ENCODE data around the gene FAM210B. TPM values are rescaled to one million over a fixed set of nuclear protein-coding genes. Genes with fewer than 3 reads are reported as not detected.

FAM210B gene
- total and polyA plus RNA-seq, 2 of the 13 experiments (the other 11 are each of a cell fraction or from before 2014, with no cell fraction given): 75.9 to 107 TPM

DNA sequence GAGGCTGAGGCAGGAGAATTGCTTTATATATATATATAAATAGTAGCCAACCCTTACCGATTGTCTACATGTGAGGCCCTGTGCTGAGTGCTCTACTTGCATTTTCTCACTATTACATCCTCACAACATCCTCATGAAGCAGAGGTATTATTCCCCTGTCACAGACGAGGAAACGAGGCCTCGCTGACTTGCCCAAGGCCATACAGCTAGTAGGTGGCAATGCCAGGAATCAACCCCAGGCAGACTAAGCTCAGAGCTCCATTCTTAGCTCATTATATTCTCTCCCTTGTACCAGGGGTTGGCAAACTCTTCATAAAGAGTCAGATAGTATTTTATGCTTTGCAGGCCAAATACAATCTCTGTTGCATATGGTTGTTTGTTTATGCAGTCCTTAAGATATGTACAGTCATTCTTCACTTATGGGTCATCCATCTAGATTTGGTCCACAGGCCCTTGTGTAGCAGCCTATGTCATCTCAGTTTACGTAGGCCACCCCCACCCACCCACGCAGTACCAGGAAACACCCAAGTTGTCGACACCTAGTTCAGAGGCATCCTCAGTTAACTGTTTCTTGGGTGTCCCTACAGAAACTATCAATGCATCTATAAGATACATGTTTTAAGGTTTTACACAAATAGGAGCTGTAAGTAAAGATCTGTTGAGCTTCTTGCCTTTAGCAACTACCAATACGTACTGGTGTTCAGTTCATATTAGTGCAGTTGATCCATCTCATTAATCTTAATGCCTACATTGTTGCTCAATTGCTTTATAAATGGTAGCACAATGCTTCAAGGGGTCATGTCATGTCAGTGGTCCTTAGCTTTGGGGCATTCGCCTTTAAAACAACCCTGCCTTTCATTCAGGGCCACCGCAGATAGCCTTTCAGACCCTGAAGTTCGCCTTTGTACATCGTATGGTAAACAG is 56.3 kb downstream of the FAM210B start:
- Histone ChIP-seq H3K4me1 (ENCODE audit: insufficient read depth, low read length) (peaks cover 46% of the 10 kb centered on the region), H3K4me2 (ENCODE audit: low read depth, low read length) (no peak overlapping the region), H2AFZ (ENCODE audit: low read length) (no peak overlapping the region), H3K9ac (ENCODE audit: insufficient read depth, low read depth, low read length) (no peak overlapping the region), H3K79me2 (ENCODE audit: insufficient read depth, low read length) (no peaks in the 10 kb centered on the region), H3K36me3 (replicated peaks in 1 of 2; ENCODE audit: control insufficient read depth in 1 of 2, insufficient read depth in 2 of 2, low read length in 2 of 2) (no peaks in the 10 kb centered on the region), H3K9me3 (ENCODE audit: low read length) (no peaks in the 10 kb centered on the region), H3K27ac (ENCODE audit: extremely low read length, insufficient read depth, low read length) (no peak overlapping the region), H4K20me1 (ENCODE audit: insufficient read depth, low read length) (no peaks in the 10 kb centered on the region), H3K27me3 (ENCODE audit: control insufficient read depth in 1 of 2, insufficient read depth in 2 of 2, low read length in 2 of 2) (no peaks in the 10 kb centered on the region), H3K4me3 (replicated peaks in 1 of 3; ENCODE audit: insufficient read depth in 1 of 3, low read depth in 2 of 3, low read length in 3 of 3) (no peak overlapping the region)
- CTCF ChIA-PET (ENCODE audit: low intra/inter-chr PET ratio, low total read pairs): no interaction called here
- POLR2A ChIA-PET: no interaction called here
- TF ChIP-seq ZNF546 (CRISPR knock-in tag; conservative IDR thresholded peaks at IDR 0.05): no peak
- TF ChIP-seq BRD4 (CRISPR knock-in tag; IDR thresholded peaks at IDR 0.05): no peak
- no peak for TF ChIP-seq TAF15 (IDR thresholded peaks at IDR 0.05; ENCODE audit: low read depth, low read length, poor library complexity, severe bottlenecking)
- no peak for TF ChIP-seq SNAPC2 (CRISPR knock-in tag; IDR thresholded peaks at IDR 0.05)
- TF ChIP-seq NBN (conservative IDR thresholded peaks at IDR 0.05): no peak
- TF ChIP-seq ZFYVE20 (CRISPR knock-in tag; IDR thresholded peaks at IDR 0.05; ENCODE audit: borderline replicate concordance, low read depth): no peak
- WGBS (ENCODE audit: low lambda C conversion rate): 92% methylated on average over 12 of the region's 12 CpGs
- intact Hi-C loops (cut with micrococcal nuclease; ENCODE audit: unreplicated experiment): no loop called here
- DNase-seq (ENCODE audit: low spot score) (no peak), ATAC-seq (no peak), FAIRE-seq (no peak)
- in situ Hi-C loops (cut with HindIII; ENCODE audit: extremely low pct_ligation_motif_present, low pct_unique_long_range_greater_than_20kb): no loop called here
- BruUV-seq (replicated peaks): no TSS peak

DNA sequence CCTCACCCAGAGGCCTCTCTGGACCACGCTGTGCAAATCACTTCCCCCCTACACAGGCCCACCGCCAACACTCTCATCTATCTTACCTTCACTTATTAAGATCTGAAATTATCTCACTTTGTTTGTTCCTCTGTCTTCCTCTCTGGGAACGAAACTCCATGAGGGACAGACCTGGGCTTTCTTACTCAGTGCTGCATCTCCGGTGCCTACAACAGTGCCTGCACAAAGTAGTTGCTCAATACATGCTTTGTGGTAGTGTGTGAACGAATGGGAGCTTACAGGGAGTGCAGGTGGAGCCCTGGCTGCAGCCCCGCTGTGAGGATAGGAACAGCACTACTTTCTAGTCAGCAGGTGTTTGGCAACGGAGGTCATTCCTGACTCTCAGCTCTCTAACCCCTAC is 58.6 kb downstream of the FAM210B start:
- DNase-seq (ENCODE audit: low spot score) (no peak), FAIRE-seq (no peak), ATAC-seq (no peak)
- H3K79me2 ChIP-seq (ENCODE audit: insufficient read depth, low read length): no peaks in the 10 kb centered on the region
- peaks cover 51% of the 10 kb centered on the region for H3K4me1 ChIP-seq (ENCODE audit: insufficient read depth, low read length)
- H3K4me2 ChIP-seq (ENCODE audit: low read depth, low read length): no peak overlapping the region
- H3K9me3 ChIP-seq (ENCODE audit: low read length): no peaks in the 10 kb centered on the region
- WGBS (ENCODE audit: low lambda C conversion rate): 83% methylated on average over 7 of the region's 7 CpGs
- H3K27me3 ChIP-seq (ENCODE audit: control insufficient read depth in 1 of 2, insufficient read depth in 2 of 2, low read length in 2 of 2): no peaks in the 10 kb centered on the region
- in situ Hi-C loops (cut with HindIII; ENCODE audit: extremely low pct_ligation_motif_present, low pct_unique_long_range_greater_than_20kb) (no loop called here), intact Hi-C loops (cut with micrococcal nuclease; ENCODE audit: unreplicated experiment) (no loop called here)
- no peaks in the 10 kb centered on the region for H4K20me1 ChIP-seq (ENCODE audit: insufficient read depth, low read length)
- BruUV-seq (replicated peaks): no TSS peak
- no peak overlapping the region for H3K27ac ChIP-seq (ENCODE audit: extremely low read length, insufficient read depth, low read length)
- no peaks in the 10 kb centered on the region for H3K36me3 ChIP-seq (replicated peaks in 1 of 2; ENCODE audit: control insufficient read depth in 1 of 2, insufficient read depth in 2 of 2, low read length in 2 of 2)
- ChIA-PET POLR2A (no interaction called here), CTCF (ENCODE audit: low intra/inter-chr PET ratio, low total read pairs) (no interaction called here)
- H3K9ac ChIP-seq (ENCODE audit: insufficient read depth, low read depth, low read length): no peak overlapping the region
- no peak overlapping the region for H2AFZ ChIP-seq (ENCODE audit: low read length)
- no peak overlapping the region for H3K4me3 ChIP-seq (replicated peaks in 1 of 3; ENCODE audit: insufficient read depth in 1 of 3, low read depth in 2 of 3, low read length in 3 of 3)
- TF ChIP-seq HOXA3 (CRISPR knock-in tag; IDR thresholded peaks at IDR 0.05) (no peak), ZNF720 (CRISPR knock-in tag; IDR thresholded peaks at IDR 0.05) (no peak), CBFB (CRISPR knock-in tag; IDR thresholded peaks at IDR 0.05) (no peak), ARID2 (CRISPR knock-in tag; IDR thresholded peaks at IDR 0.05; ENCODE audit: borderline replicate concordance) (no peak), HMGXB4 (CRISPR knock-in tag; IDR thresholded peaks at IDR 0.05; ENCODE audit: borderline replicate concordance in 1 of 2, low read depth in 1 of 2) (no peak), ZNF17 (CRISPR knock-in tag; IDR thresholded peaks at IDR 0.05) (no peak), ZNF549 (CRISPR knock-in tag; IDR thresholded peaks at IDR 0.05) (no peak), MNT (IDR thresholded peaks at IDR 0.05) (no peak), ZNF724P (CRISPR knock-in tag; IDR thresholded peaks at IDR 0.05; ENCODE audit: borderline replicate concordance) (no peak), TRIM24 (CRISPR knock-in tag; IDR thresholded peaks at IDR 0.05) (no peak), ELF1 (CRISPR knock-in tag; IDR thresholded peaks at IDR 0.05) (no peak)
